Activated T-cell treated with anti-CD3 and anti-CD28 coated beads for 24 hours (primary cell): ENCODE measurements around the gene ADM2.
A peak's percentile ranks its signal among the peaks of the same experiment; 100 is the strongest.
"Not testable (repeated sequence)": the region's sequence is repeated elsewhere in the genome, so short reads cannot be mapped to it uniquely, and the experiment has no call there.

ENCODE experiments used
- DNase-seq: peaks from one replicate; pipeline ENCODE4 v3.0.0-alpha.2; 2020; ENCODE audit warnings: low read depth

The ADM2 gene

DNA sequence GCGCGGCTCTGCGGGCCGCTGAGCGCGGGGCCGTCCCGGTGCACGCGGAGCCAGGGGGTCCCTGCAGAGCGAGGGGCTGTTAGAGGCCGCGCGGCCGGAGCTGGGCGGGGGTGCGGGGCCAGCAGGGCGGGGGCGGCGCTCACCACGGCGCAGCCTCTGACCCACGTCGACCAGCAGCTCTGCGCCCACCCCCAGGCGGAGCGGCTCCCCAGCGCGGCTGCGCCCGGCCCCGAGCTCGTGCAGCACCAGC, 44.4 kb downstream of the ADM2 start:
- DNase-seq: no peak

DNA sequence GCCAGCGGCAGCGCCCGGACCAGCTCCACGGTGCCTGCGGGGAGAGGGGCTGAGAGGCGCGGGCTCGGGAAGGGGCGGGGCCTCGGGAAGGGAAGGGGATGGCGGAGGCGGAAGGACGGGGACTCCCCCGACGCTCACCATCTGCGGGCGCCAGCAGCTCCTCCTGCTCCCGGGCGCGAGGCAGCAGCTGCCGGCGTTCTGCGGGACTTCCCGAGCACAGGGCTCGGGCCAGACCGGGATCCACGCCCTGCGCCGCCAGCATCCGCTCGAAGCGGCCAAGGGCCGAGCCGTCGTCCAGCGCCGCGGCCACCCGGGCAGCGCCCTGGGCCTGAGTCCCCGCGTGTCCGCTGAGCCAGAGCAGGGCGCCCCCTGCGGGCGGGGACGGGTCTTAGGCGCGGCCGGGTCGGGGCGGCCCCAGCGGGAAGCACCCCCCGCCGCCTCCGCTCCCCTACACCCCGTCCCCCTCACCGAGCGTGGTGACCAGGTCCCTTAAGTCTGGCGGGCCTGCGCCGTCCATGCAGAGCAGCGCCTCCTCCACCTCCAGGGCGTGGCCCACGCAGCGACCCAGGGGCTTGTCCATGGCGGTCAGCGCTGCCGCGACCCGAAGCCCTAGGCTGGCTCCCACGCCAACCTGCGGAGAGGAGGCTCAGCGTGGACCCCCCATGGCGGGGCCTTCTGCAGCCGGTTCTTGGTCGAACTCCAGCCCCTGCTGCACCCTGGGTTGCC, 44.9 kb downstream of the ADM2 start:
- DNase-seq: peak; percentile 80

GRCh38 chr22:50526834-50527801, 45.8 kb downstream of the ADM2 start:
- DNase-seq: no peak

- DNase-seq: no peak
These were observed 46.8 kb downstream of the ADM2 start for GRCh38 chr22:50527921-50528681.

DNA sequence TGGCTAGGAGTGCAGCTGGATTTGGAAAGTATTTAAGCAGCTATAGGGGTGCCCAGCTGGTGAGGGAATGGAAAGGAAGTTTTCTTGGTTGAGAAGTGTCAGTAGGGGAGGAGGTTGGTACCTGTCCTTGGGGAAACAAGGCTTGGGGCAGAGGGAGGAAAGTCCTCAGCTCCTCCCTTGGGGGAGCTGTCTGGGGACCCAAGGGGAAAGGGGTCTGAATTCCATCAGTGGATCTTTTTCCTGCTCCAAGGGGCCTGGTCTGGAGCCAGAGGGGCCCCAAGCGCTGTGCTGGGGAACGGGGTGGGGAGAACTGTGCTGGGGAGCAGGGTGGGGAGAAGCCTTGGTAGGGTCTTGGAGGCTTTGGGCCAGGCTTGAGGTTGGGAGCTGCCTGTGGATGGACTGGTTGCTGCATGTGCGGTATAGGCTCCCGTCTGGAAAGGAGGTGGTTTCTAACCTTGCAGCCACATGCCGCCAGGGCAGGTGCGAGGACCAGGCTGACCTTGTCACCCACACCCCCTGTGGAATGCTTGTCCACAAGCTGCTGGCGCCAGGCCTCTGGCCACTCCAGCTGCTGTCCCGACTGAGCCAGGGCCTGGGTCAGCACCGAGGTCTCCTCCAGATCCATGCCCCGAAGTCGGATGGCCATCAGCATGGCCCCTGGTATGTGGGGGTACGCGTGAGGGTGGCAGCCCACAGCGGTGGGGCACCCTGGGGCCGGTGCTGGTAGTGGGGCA, 47.5 kb downstream of the ADM2 start:
- DNase-seq: no peak

GRCh38 chr22:50529416-50529896, 48.1 kb downstream of the ADM2 start:
- no peak for DNase-seq

GRCh38 chr22:50529897-50530579, 48.7 kb downstream of the ADM2 start, which contains the start of gene TYMP:
Gene TYMP, minus strand, starts transcription at chr22:50530012. Its CDS starts 303 bp downstream, at chr22:50529709.
- DNase-seq: peak; percentile 61

DNA sequence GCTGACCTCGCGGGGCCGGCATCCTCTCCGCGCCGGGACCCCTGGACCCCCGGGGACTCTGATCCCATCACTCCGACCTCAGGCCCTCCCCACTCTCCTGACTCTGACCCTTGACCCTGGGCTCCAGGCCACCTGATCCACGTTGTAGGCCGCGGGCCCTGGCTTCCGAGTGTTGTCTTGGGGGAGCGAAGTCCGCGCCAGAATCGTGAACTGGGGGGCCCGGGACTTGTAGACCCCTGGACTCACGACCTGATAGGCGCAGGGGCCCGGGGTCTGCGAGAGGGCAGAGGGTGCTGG, 49.2 kb downstream of the ADM2 start:
- DNase-seq: no peak

DNA sequence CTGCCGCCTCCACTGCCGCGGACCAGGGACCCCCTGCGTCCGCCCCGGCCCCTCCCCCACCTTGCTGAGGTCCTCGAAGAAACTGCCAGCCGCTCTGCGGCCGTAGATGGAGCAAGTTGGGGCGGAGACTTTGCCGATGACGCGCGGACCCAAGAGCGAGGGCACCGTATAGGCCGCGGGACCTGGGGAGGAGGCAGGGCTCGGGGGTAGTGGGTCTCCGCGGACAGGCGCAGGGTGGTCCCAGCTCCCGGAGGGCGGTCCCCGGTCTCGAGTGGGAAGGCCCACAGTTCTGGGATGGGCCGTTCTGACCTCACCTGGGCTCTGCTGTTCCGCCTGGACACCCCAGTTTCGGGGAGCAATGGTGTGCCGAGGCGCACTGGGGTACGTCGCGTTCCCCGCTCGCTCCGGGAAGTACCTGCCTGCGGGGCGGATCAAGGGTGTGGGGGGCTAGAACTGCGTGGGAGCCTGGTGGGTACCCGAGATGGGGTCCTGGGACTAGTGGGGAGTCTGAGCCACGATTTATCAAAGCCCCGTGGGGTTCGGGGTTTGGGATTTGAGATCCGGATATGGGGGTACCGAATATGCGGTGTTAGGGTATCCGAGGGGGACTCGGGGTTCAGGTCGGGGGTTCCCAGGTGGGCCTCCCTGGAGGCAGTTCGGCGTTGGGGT, 49.7 kb downstream of the ADM2 start:
- DNase-seq: peak; percentile 77

- peak; percentile 55 for DNase-seq
These were observed 50.2 kb downstream of the ADM2 start for GRCh38 chr22:50531546-50531961.

- DNase-seq: no peak
These were observed 50.8 kb downstream of the ADM2 start for GRCh38 chr22:50531962-50532674.

- DNase-seq: no peak
These were observed 51.8 kb downstream of the ADM2 start for GRCh38 chr22:50532824-50533796.

DNA sequence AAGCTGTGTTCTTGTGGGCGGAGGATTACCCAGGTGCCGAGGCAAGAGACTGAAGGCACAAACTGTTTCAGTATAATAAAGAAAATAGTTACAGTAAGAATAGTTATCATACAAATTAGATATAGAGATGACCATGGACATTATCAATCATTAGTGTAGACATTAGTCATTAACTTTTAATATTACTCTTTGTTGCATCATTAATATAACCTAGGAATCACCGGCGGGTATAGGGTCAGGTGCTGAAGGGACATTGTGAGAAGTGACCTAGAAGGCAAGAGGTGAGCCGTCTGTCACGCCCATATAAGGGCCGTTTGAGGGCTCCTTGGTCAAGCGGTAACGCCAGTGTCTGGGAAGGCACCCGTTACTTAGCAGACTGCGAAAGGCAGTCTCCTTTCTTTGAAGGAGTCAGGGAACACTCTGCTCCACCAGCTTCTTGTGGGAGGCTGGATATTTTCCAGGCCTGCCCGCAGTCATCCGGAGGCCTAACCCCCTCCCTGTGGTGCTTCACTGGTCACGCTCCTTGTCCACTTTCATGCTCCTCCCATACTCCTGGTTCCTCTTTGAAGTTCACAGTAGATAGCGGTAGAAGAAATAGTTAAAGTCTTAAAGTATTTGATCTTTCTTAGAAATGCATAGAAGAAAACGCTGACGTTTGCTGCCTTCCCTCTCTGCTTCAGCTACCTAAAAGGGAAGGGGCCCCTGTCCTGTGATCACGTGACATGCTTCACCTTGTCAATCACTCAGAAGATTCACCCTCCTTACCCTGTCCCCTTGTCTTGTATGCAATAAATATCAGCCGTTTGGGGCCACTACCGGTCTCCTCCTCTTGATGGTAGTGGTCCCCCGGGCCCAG, 52.7 kb downstream of the ADM2 start:
- DNase-seq: not testable (repeated sequence)

DNA sequence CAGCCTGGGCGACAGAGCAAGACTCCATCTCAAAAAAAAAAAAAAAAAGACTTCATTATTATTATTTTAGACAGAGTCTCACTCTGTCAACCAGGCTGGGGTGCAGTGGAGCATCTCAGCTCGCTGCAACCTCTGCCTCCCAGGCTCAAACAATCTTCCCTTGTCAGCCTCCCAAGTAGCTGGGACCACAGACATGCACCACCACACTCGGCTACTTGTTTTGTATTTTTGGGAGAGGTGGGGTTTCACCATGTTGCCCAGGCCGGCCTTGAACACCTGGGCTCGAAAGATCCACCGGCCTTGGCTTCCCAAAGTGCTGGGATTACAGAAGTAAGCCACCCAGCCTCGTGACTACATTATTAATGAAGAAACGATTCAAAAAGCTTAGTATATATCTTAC, 53.8 kb downstream of the ADM2 start:
- DNase-seq: no peak
